HCT116 (cell line): ENCODE results near the gene FEV. TPM values are rescaled to one million over a fixed set of nuclear protein-coding genes. Genes with fewer than 3 reads are reported as not detected.

ENCODE experiments used
- ATAC-seq: fragments of 200-7000 bp; cut with Tn5 transposase; 2 replicates; pipeline ENCODE4 v1.9.1; 2020; ENCODE audit warnings: mild to moderate bottlenecking, moderate library complexity
- BruUV-seq: library from RNA; stranded (reverse); fragments of 400-500 nt; replicated peaks from 2 replicates; lab custom pipeline; 2021; lab: Mats Ljungman, UMichigan
- CTCF ChIA-PET: fragments of 300-600 bp; sonication (Branson Sonifier 250); formaldehyde crosslinking; loops from one replicate; lab custom pipeline; 2021; ENCODE audit warnings: antibody characterized with exemption; lab: Charles Lee
- POLR2A ChIA-PET: fragments of 300-600, 350-600 bp; sonication (Branson Sonifier 250); formaldehyde crosslinking; loops from one replicate; lab custom pipeline; 2021; ENCODE audit warnings: antibody characterized with exemption; lab: Charles Lee
- RAD21 ChIA-PET, 2 experiments: fragments of 300-600 bp; sonication (Branson Sonifier 250); formaldehyde crosslinking; loops; one replicate each; lab custom pipeline; 2023; ENCODE audit warnings: low total read pairs in 2 of 2; ENCODE audit not compliant: uncharacterized antibody in 2 of 2, unreplicated experiment in 2 of 2, low non-redundant PET in 1 of 2; lab: Charles Lee
- DNase-seq: peaks from one replicate; pipeline ENCODE4 v3.0.0-alpha.2; 2010; ENCODE audit warnings: low read depth, low spot score
- H2AFZ ChIP-seq: fragments of 200-600 bp; shearing (Covaris generic), sonication (generic); 2 replicates; pipeline ENCODE4 v1.6.1; 2017; ENCODE audit warnings: low read depth, mixed run types, mixed read lengths, antibody characterized with exemption, low read length; ENCODE audit not compliant: poor library complexity, severe bottlenecking
- H3K27ac ChIP-seq: 2 replicates; pipeline ENCODE4 v1.5.1; 2012; ENCODE audit warnings: low read depth, low read length
- H3K27me3 ChIP-seq: fragments of 200-600 bp; sonication (generic); 2 replicates; pipeline ENCODE4 v1.6.1; 2016; ENCODE audit warnings: mixed run types, low read length, mixed read lengths; ENCODE audit not compliant: insufficient read depth
- H3K36me3 ChIP-seq, 2 experiments: fragments of 200-500 bp in 1 of 2; fragments of 200-600 bp in 1 of 2; sonication (Bioruptor generic) in 1 of 2; sonication (generic) in 1 of 2; 2 replicates each; pipeline versions ENCODE4 v1.5.1 to v1.6.1; 2014 to 2016; ENCODE audit warnings: low read length in 2 of 2, inconsistent platforms in 1 of 2, mixed read lengths in 1 of 2, mixed run types in 1 of 2; ENCODE audit not compliant: insufficient read depth in 2 of 2, control insufficient read depth in 1 of 2
- H3K4me1 ChIP-seq, 2 experiments: fragments of 200-600 bp in 1 of 2; sonication (generic) in 1 of 2; 2 replicates each; pipeline versions ENCODE4 v1.5.1 to v1.6.1; 2012 to 2017; ENCODE audit warnings: low read length in 2 of 2, inconsistent platforms in 1 of 2, mild to moderate bottlenecking in 1 of 2, mixed read lengths in 1 of 2, mixed run types in 1 of 2, moderate library complexity in 1 of 2; ENCODE audit not compliant: insufficient read depth in 2 of 2, control insufficient read depth in 1 of 2
- H3K4me2 ChIP-seq: fragments of 200-600 bp; sonication (generic); 2 replicates; pipeline ENCODE4 v1.6.1; 2017; ENCODE audit warnings: mixed run types, low read length, mixed read lengths
- H3K4me3 ChIP-seq, 2 experiments: fragments of 200-600 bp in 1 of 2; sonication (generic) in 1 of 2; replicated peaks in 1 of 2; 2 replicates each; pipeline ENCODE4 v1.5.1; 2011 to 2016; ENCODE audit warnings: low read length in 2 of 2, control low read depth in 1 of 2, low read depth in 1 of 2, mild to moderate bottlenecking in 1 of 2, mixed read lengths in 1 of 2, mixed run types in 1 of 2
- H3K79me2 ChIP-seq: fragments of 200-600 bp; sonication (generic); 2 replicates; pipeline ENCODE4 v1.6.1; 2017; ENCODE audit warnings: mild to moderate bottlenecking, mixed run types, low read length, moderate library complexity, mixed read lengths; ENCODE audit not compliant: insufficient read depth
- H3K9ac ChIP-seq: fragments of 200-600 bp; sonication (generic); 2 replicates; pipeline ENCODE4 v1.6.1; 2016; ENCODE audit warnings: low read length, mixed read lengths
- H3K9me2 ChIP-seq: fragments of 200-600 bp; sonication (generic), shearing (Covaris generic); 2 replicates; pipeline ENCODE4 v1.6.1; 2017; ENCODE audit warnings: mixed run types, mild to moderate bottlenecking, moderate library complexity; ENCODE audit not compliant: insufficient read depth
- H3K9me3 ChIP-seq, 2 experiments: fragments of 200-500 bp in 1 of 2; fragments of 200-600 bp in 1 of 2; sonication (Bioruptor generic) in 1 of 2; sonication (generic) in 1 of 2; 2 replicates each; pipeline ENCODE4 v1.6.1; 2014 to 2017; ENCODE audit warnings: low read length in 2 of 2, mixed read lengths in 2 of 2, inconsistent platforms in 1 of 2, low read depth in 1 of 2, mild to moderate bottlenecking in 1 of 2, mixed run types in 1 of 2, moderate library complexity in 1 of 2; ENCODE audit not compliant: control insufficient read depth in 1 of 2, insufficient read depth in 1 of 2
- H4K20me1 ChIP-seq: fragments of 200-600 bp; sonication (generic), shearing (Covaris generic); 2 replicates; pipeline ENCODE4 v1.6.1; 2017; ENCODE audit warnings: mixed run types, mild to moderate bottlenecking, moderate library complexity; ENCODE audit not compliant: insufficient read depth
- CBX3 ChIP-seq: IDR thresholded peaks from 2 replicates; pipeline ENCODE4 v1.6.1; 2012; ENCODE audit warnings: low read depth
- EGR1 ChIP-seq: IDR thresholded peaks from 2 replicates; pipeline ENCODE4 v1.6.1; 2012; ENCODE audit warnings: low read depth
- ELF1 ChIP-seq: IDR thresholded peaks from 2 replicates; pipeline ENCODE4 v1.6.1; 2012; ENCODE audit warnings: low read depth, borderline replicate concordance
- FOSL1 ChIP-seq: IDR thresholded peaks from 2 replicates; pipeline ENCODE4 v1.6.1; 2012; ENCODE audit warnings: low read depth
- MAX ChIP-seq: IDR thresholded peaks from 2 replicates; pipeline ENCODE4 v1.6.1; 2012
- POLR2A ChIP-seq: IDR thresholded peaks from 2 replicates; pipeline ENCODE4 v1.7.0; 2011; ENCODE audit warnings: borderline replicate concordance; ENCODE audit not compliant: insufficient read depth, insufficient read length; ENCODE audit errors: extremely low read depth
- RAD21 ChIP-seq: IDR thresholded peaks from 2 replicates; pipeline ENCODE4 v1.6.1; 2012; ENCODE audit warnings: low read depth, mild to moderate bottlenecking
- SIN3A ChIP-seq: IDR thresholded peaks from 2 replicates; pipeline ENCODE4 v1.6.1; 2012; ENCODE audit warnings: low read depth
- TCF7L2 ChIP-seq: IDR thresholded peaks from 2 replicates; pipeline ENCODE4 v1.7.0; 2011; ENCODE audit warnings: borderline replicate concordance, inconsistent platforms; ENCODE audit not compliant: insufficient read depth, insufficient read length; ENCODE audit errors: extremely low read depth
- YY1 ChIP-seq: IDR thresholded peaks from 2 replicates; pipeline ENCODE4 v1.6.1; 2011; ENCODE audit warnings: low read length, low read depth, moderate library complexity, mild to moderate bottlenecking; ENCODE audit not compliant: insufficient replicate concordance; ENCODE audit errors: extremely low read depth
- ZFX ChIP-seq: fragments of 450-650 bp; IDR thresholded peaks from 2 replicates; pipeline ENCODE4 v1.6.1; 2017
- intact Hi-C: fragments of 100-400 bp; cut with micrococcal nuclease; formaldehyde crosslinking; loops from 2 replicates; pipeline ENCODE4 v1.10.0; 2022
- total RNA-seq: library from RNA; stranded (reverse); gene quantifications from one replicate; pipeline ENCODE4 v1.2.1, GENCODE V29; 2021; ENCODE audit not compliant: unreplicated experiment
- TF ChIP-seq, protein P1 (sequence below): IDR thresholded peaks from 2 replicates; pipeline ENCODE4 v1.6.1; 2011; ENCODE audit warnings: mild to moderate bottlenecking, low read length, moderate library complexity; ENCODE audit not compliant: insufficient replicate concordance; ENCODE audit errors: extremely low read depth
- TF ChIP-seq, protein P2 (sequence below): IDR thresholded peaks from 2 replicates; pipeline ENCODE4 v1.6.1; 2012; ENCODE audit warnings: low read depth

FEV gene
- total RNA-seq, 1 experiment from 2014 or later, result not detected

- TF ChIP-seq YY1 (no peak), SIN3A (no peak), FOSL1 (no peak)
- TF ChIP-seq, protein P1, sequence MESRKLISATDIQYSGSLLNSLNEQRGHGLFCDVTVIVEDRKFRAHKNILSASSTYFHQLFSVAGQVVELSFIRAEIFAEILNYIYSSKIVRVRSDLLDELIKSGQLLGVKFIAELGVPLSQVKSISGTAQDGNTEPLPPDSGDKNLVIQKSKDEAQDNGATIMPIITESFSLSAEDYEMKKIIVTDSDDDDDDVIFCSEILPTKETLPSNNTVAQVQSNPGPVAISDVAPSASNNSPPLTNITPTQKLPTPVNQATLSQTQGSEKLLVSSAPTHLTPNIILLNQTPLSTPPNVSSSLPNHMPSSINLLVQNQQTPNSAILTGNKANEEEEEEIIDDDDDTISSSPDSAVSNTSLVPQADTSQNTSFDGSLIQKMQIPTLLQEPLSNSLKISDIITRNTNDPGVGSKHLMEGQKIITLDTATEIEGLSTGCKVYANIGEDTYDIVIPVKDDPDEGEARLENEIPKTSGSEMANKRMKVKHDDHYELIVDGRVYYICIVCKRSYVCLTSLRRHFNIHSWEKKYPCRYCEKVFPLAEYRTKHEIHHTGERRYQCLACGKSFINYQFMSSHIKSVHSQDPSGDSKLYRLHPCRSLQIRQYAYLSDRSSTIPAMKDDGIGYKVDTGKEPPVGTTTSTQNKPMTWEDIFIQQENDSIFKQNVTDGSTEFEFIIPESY, result no peak
Measured at GRCh38 chr2:218988650-218989049, 3.7 kb upstream of the FEV start (continued).

GRCh38 chr2:218988164-218988563 is 3.2 kb upstream of the FEV start:
- Histone ChIP-seq H3K36me3 (no peaks in the 10 kb centered on the region), H3K27ac (no peak overlapping the region), H3K9me3 (no peaks in the 10 kb centered on the region), H2AFZ (no peak overlapping the region), H3K27me3 (0 out of 2 replicates have a peak, but pooled peaks cover 8% of the 10 kb centered on the region), H3K4me1 (no peaks in the 10 kb centered on the region), H3K4me2 (no peak overlapping the region), H3K9ac (no peak overlapping the region), H3K9me2 (no peaks in the 10 kb centered on the region), H4K20me1 (no peaks in the 10 kb centered on the region), H3K4me3 (no peak overlapping the region), H3K79me2 (no peaks in the 10 kb centered on the region)
- no TSS peak for BruUV-seq
- DNase-seq, result no peak
- ATAC-seq, result no peak
- CTCF ChIA-PET, result interaction anchor here (1.5 to 1.7 kb wide), 2 partner anchors 8 to 14 kb away, joined by 5 to 7 read pairs; no protein-coding TSS in a partner anchor
- intact Hi-C loops, result no loop called here
- TF ChIP-seq ELF1, result no peak
- no peak for TF ChIP-seq MAX
- TF ChIP-seq RAD21, result no peak
- no peak for TF ChIP-seq TCF7L2
- TF ChIP-seq, protein P2, sequence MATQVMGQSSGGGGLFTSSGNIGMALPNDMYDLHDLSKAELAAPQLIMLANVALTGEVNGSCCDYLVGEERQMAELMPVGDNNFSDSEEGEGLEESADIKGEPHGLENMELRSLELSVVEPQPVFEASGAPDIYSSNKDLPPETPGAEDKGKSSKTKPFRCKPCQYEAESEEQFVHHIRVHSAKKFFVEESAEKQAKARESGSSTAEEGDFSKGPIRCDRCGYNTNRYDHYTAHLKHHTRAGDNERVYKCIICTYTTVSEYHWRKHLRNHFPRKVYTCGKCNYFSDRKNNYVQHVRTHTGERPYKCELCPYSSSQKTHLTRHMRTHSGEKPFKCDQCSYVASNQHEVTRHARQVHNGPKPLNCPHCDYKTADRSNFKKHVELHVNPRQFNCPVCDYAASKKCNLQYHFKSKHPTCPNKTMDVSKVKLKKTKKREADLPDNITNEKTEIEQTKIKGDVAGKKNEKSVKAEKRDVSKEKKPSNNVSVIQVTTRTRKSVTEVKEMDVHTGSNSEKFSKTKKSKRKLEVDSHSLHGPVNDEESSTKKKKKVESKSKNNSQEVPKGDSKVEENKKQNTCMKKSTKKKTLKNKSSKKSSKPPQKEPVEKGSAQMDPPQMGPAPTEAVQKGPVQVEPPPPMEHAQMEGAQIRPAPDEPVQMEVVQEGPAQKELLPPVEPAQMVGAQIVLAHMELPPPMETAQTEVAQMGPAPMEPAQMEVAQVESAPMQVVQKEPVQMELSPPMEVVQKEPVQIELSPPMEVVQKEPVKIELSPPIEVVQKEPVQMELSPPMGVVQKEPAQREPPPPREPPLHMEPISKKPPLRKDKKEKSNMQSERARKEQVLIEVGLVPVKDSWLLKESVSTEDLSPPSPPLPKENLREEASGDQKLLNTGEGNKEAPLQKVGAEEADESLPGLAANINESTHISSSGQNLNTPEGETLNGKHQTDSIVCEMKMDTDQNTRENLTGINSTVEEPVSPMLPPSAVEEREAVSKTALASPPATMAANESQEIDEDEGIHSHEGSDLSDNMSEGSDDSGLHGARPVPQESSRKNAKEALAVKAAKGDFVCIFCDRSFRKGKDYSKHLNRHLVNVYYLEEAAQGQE, result no peak
- TF ChIP-seq CBX3, result no peak
- no peak for TF ChIP-seq POLR2A
- TF ChIP-seq, protein P1, result no peak
- no peak for TF ChIP-seq ZFX
- TF ChIP-seq EGR1, result no peak
- RAD21 ChIA-PET, result no interaction called here
- POLR2A ChIA-PET, result no interaction called here
